IMR-90 (cell line): ENCODE data around the gene KCNAB2. TPM values are rescaled to one million over a fixed set of nuclear protein-coding genes. Genes with fewer than 3 reads are reported as not detected.

Experiments
- ATAC-seq: fragments of 200-7000 bp; cut with Tn5 transposase; 2 replicates; pipeline ENCODE4 v1.9.1; 2020; ENCODE audit warnings: low read depth, mild to moderate bottlenecking, moderate library complexity
- BruUV-seq: library from RNA; stranded (reverse); fragments of 400-500 nt; replicated peaks from 2 replicates; lab custom pipeline; 2021; lab: Mats Ljungman, UMichigan
- CTCF ChIA-PET: fragments of 300-600 bp; formaldehyde crosslinking; extraction: SDS; loops from one replicate; lab custom pipeline; 2021; ENCODE audit warnings: antibody characterized with exemption; lab: Yijun Ruan, JAX
- POLR2A ChIA-PET: fragments of 300-600 bp; sonication (Branson Sonifier 250); formaldehyde crosslinking; loops from one replicate; lab custom pipeline; 2022; ENCODE audit warnings: antibody characterized with exemption; ENCODE audit not compliant: unreplicated experiment; lab: Charles Lee
- DNase-seq: peaks from one replicate; pipeline ENCODE4 v3.0.0; 2013
- H2AFZ ChIP-seq: replicated peaks from 2 replicates; pipeline ENCODE3; 2013; ENCODE audit warnings: low read length, mild to moderate bottlenecking; ENCODE audit not compliant: poor library complexity
- H2AK5ac ChIP-seq: 2 replicates; pipeline ENCODE4 v1.6.1; 2013; ENCODE audit warnings: low read depth, low read length, inconsistent platforms
- H2AK9ac ChIP-seq: replicated peaks from 2 replicates; pipeline ENCODE3; 2013; ENCODE audit warnings: mild to moderate bottlenecking, low read depth, low read length, moderate library complexity; ENCODE audit not compliant: poor library complexity
- H2BK120ac ChIP-seq: 2 replicates; pipeline ENCODE4 v1.6.1; 2013; ENCODE audit warnings: low read depth, low read length, inconsistent platforms
- H2BK15ac ChIP-seq: 3 replicates; pipeline ENCODE4 v1.6.1; 2013; ENCODE audit warnings: low read depth, low read length, inconsistent platforms
- H2BK20ac ChIP-seq: 2 replicates; pipeline ENCODE4 v1.6.1; 2013; ENCODE audit warnings: low read depth, mild to moderate bottlenecking, inconsistent platforms, low read length, moderate library complexity
- H2BK5ac ChIP-seq: 2 replicates; pipeline ENCODE4 v1.6.1; 2013; ENCODE audit warnings: mild to moderate bottlenecking, low read depth, low read length, inconsistent platforms; ENCODE audit not compliant: poor library complexity, severe bottlenecking
- H3K14ac ChIP-seq: replicated peaks from 2 replicates; pipeline ENCODE4 v1.6.1; 2013; ENCODE audit warnings: low read depth, low read length, inconsistent platforms
- H3K18ac ChIP-seq: 2 replicates; pipeline ENCODE4 v1.6.1; 2013; ENCODE audit warnings: low read depth, low read length, control low read depth
- H3K23ac ChIP-seq: 2 replicates; pipeline ENCODE4 v1.6.1; 2013; ENCODE audit warnings: low read depth, low read length, inconsistent platforms
- H3K27ac ChIP-seq: 2 replicates; pipeline ENCODE4 v1.5.1; 2013; ENCODE audit warnings: mild to moderate bottlenecking, control low read depth, low read length; ENCODE audit not compliant: insufficient read depth
- H3K27me3 ChIP-seq: 2 replicates; pipeline ENCODE4 v1.6.1; 2013; ENCODE audit warnings: low read length; ENCODE audit not compliant: control insufficient read depth, insufficient read depth
- H3K36me3 ChIP-seq: 2 replicates; pipeline ENCODE4 v1.6.1; 2013; ENCODE audit warnings: low read length, mixed read lengths; ENCODE audit not compliant: control insufficient read depth, insufficient read depth
- H3K4ac ChIP-seq: 2 replicates; pipeline ENCODE4 v1.6.1; 2013; ENCODE audit warnings: low read depth, low read length, inconsistent platforms
- H3K4me1 ChIP-seq: 2 replicates; pipeline ENCODE4 v1.6.1; 2013; ENCODE audit warnings: low read length, mixed read lengths; ENCODE audit not compliant: control insufficient read depth, insufficient read depth
- H3K4me2 ChIP-seq: 2 replicates; pipeline ENCODE4 v1.6.1; 2013; ENCODE audit warnings: low read depth, mild to moderate bottlenecking, control low read depth, low read length, moderate library complexity
- H3K4me3 ChIP-seq: 2 replicates; pipeline ENCODE4 v1.5.1; 2013; ENCODE audit warnings: low read depth, mild to moderate bottlenecking, control low read depth, low read length, moderate library complexity; ENCODE audit not compliant: insufficient read depth
- H3K56ac ChIP-seq: 2 replicates; pipeline ENCODE4 v1.6.1; 2013; ENCODE audit warnings: low read length, inconsistent platforms; ENCODE audit not compliant: insufficient read depth; ENCODE audit errors: extremely low read depth
- H3K79me1 ChIP-seq, 2 experiments: 2 replicates each; pipeline ENCODE4 v1.6.1; 2013; ENCODE audit warnings: low read length in 2 of 2, inconsistent platforms in 1 of 2, low read depth in 1 of 2
- H3K9ac ChIP-seq: 2 replicates; pipeline ENCODE4 v1.6.1; 2013; ENCODE audit warnings: low read depth, low read length, control low read depth
- H3K9me1 ChIP-seq: 2 replicates; pipeline ENCODE4 v1.6.1; 2013; ENCODE audit warnings: low read length, inconsistent platforms; ENCODE audit not compliant: insufficient read depth
- H3K9me3 ChIP-seq: 2 replicates; pipeline ENCODE4 v1.6.1; 2013; ENCODE audit warnings: low read length; ENCODE audit not compliant: control insufficient read depth, insufficient read depth
- H4K20me1 ChIP-seq: 2 replicates; pipeline ENCODE4 v1.6.1; 2013; ENCODE audit warnings: low read length, inconsistent platforms; ENCODE audit not compliant: insufficient read depth
- H4K5ac ChIP-seq: 2 replicates; pipeline ENCODE4 v1.6.1; 2013; ENCODE audit warnings: mild to moderate bottlenecking, low read depth, low read length, control low read depth
- H4K8ac ChIP-seq, 2 experiments: 2 replicates each; pipeline ENCODE4 v1.6.1; 2013; ENCODE audit warnings: low read depth in 2 of 2, low read length in 2 of 2, control low read depth in 1 of 2, inconsistent platforms in 1 of 2
- H4K91ac ChIP-seq: 2 replicates; pipeline ENCODE4 v1.6.1; 2013; ENCODE audit warnings: low read depth, low read length, inconsistent platforms; ENCODE audit not compliant: insufficient read depth
- CEBPB ChIP-seq: IDR thresholded peaks from 2 replicates; pipeline ENCODE4 v1.6.1; 2012; ENCODE audit warnings: low read depth, low read length, improper control_type of control experiment
- CHD1 ChIP-seq: IDR thresholded peaks from 2 replicates; pipeline ENCODE4 v1.6.1; 2012; ENCODE audit warnings: low read depth, low read length, improper control_type of control experiment
- CTCF ChIP-seq: conservative IDR thresholded peaks from 2 replicates; pipeline ENCODE4 v1.5.1; 2012; ENCODE audit warnings: mild to moderate bottlenecking, low read depth, low read length, improper control_type of control experiment
- MAFK ChIP-seq: IDR thresholded peaks from 2 replicates; pipeline ENCODE4 v1.6.1; 2012; ENCODE audit warnings: low read depth, low read length, improper control_type of control experiment
- MAZ ChIP-seq: IDR thresholded peaks from 2 replicates; pipeline ENCODE4 v1.6.1; 2012; ENCODE audit warnings: low read depth, mild to moderate bottlenecking, low read length, improper control_type of control experiment, moderate library complexity, borderline replicate concordance
- NFE2L2 ChIP-seq: fragments of 150-350 bp; IDR thresholded peaks from 2 replicates; pipeline ENCODE4 v1.6.1; 2016; ENCODE audit warnings: low read depth, mild to moderate bottlenecking, low read length
- RCOR1 ChIP-seq: IDR thresholded peaks from 2 replicates; pipeline ENCODE4 v1.6.1; 2012; ENCODE audit warnings: mild to moderate bottlenecking, low read length, improper control_type of control experiment; ENCODE audit not compliant: insufficient replicate concordance
- RFX5 ChIP-seq: IDR thresholded peaks from 2 replicates; pipeline ENCODE4 v1.8.0; 2012; ENCODE audit warnings: low read depth, mild to moderate bottlenecking, low read length, moderate library complexity
- USF2 ChIP-seq: fragments of 150-350 bp; IDR thresholded peaks from 2 replicates; pipeline ENCODE4 v1.6.1; 2017; ENCODE audit warnings: mild to moderate bottlenecking, antibody characterized with exemption, low read length, low read depth
- WGBS, 2 experiments: methylation state at CpG; one replicate each; pipeline versions ENCODE4 v1.1.5 to v1.1.7; 2013; ENCODE audit warnings: missing lambda C conversion rate in 2 of 2; ENCODE audit not compliant: insufficient read length in 1 of 2; ENCODE audit errors: extremely low coverage in 2 of 2; 5-methylcytosine and 5-hydroxymethylcytosine counted together
- dilution Hi-C: fragments of 300-500 bp; cut with HindIII; formaldehyde crosslinking; loops from one replicate; pipeline ENCODE4 v1.14.3; 2018; ENCODE audit warnings: low sequenced_read_pairs; ENCODE audit not compliant: unreplicated experiment
- in situ Hi-C: fragments of 300-500 bp; cut with MboI; formaldehyde crosslinking; loops from 3 replicates; pipeline ENCODE4 v1.14.3; 2019; ENCODE audit warnings: low sequenced_read_pairs, inconsistent platforms, mixed read lengths
- intact Hi-C: fragments of 100-400 bp; cut with micrococcal nuclease; formaldehyde crosslinking; loops from 2 replicates; pipeline ENCODE4 v1.10.0; 2022
- polyA plus RNA-seq, 3 experiments: library from polyadenylated mRNA; depleted of rRNA; stranded (reverse); fragments of >200 nt; gene quantifications; 2 replicates each; pipeline ENCODE4 v1.2.3, GENCODE V29; 2012; ENCODE audit warnings: low replicate concordance in 1 of 3
- total RNA-seq: library from RNA; depleted of rRNA; stranded (reverse); fragments of >200 nt; gene quantifications from 2 replicates; pipeline ENCODE4 v1.2.3, GENCODE V29; 2012

The KCNAB2 gene
- total and polyA plus RNA-seq, 2 of the 4 experiments (the other 2 are of a cell fraction): 1.3 to 4.2 TPM

DNA sequence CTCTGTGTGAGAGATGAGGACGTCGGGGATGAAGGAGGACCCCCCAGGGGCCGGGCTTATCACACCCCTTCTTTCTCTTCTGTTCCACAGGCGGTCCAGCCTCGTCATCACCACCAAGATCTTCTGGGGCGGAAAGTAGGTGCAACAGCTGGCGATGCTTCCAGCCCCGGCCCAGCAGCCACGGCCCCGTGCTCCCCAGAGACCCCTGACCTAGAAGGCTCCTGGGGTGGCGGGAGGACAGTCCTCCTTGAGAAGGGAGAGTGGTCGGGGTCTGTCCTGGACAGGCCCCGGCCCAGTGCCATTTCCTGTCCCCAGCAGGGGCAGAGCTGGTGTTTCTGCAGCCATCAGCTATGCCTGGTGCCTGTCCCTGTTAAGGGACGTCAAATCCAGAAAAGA is 41.7 kb downstream of the KCNAB2 start:
- no peak for ATAC-seq
- no peak for DNase-seq
- ChIA-PET CTCF (no interaction called here), POLR2A (no interaction called here)
- Histone ChIP-seq H4K20me1 (no peaks in the 10 kb centered on the region), H3K4me2 (no peak overlapping the region), H3K9me3 (no peaks in the 10 kb centered on the region), H3K14ac (no peak overlapping the region), H3K27ac (no peak overlapping the region), H2BK120ac (no peak overlapping the region), H3K56ac (no peak overlapping the region), H3K4me1 (no peaks in the 10 kb centered on the region), H3K23ac (no peak overlapping the region), H2BK20ac (no peak overlapping the region), H3K4me3 (no peak overlapping the region), H4K91ac (no peak overlapping the region), H3K36me3 (no peaks in the 10 kb centered on the region), H2BK5ac (no peak overlapping the region), H3K18ac (no peak overlapping the region), H2BK15ac (no peak overlapping the region), H3K9me1 (no peaks in the 10 kb centered on the region), H4K5ac (no peak overlapping the region), H3K79me1 (no peaks in the 10 kb centered on the region), H4K8ac (no peak overlapping the region), H2AFZ (no peak overlapping the region), H2AK9ac (no peak overlapping the region), H3K4ac (no peak overlapping the region), H2AK5ac (no peak overlapping the region), H3K9ac (no peak overlapping the region), H3K27me3 (peaks cover 28% of the 10 kb centered on the region)
- TF ChIP-seq RFX5 (no peak), CTCF (no peak), CHD1 (no peak), USF2 (no peak), RCOR1 (no peak), MAFK (no peak), CEBPB (no peak), MAZ (no peak), NFE2L2 (no peak)
- in situ Hi-C loops (no loop called here), dilution Hi-C loops (no loop called here), intact Hi-C loops (no loop called here)
- 61% methylated on average over 7 of the region's 14 CpGs; no CpG with 5 or more reads in 1 of the 2 experiments for WGBS, 2 experiments
- no TSS peak for BruUV-seq
